Islet precursor cell (in vitro differentiated cells): ENCODE results near the gene OXSR1.
"Not testable (repeated sequence)": the region's sequence is repeated elsewhere in the genome, so short reads cannot be mapped to it uniquely, and the experiment has no call there.

Experiments
- DNase-seq: peaks from one replicate; pipeline ENCODE4 v3.0.0-alpha.2; 2018

OXSR1 gene

DNA sequence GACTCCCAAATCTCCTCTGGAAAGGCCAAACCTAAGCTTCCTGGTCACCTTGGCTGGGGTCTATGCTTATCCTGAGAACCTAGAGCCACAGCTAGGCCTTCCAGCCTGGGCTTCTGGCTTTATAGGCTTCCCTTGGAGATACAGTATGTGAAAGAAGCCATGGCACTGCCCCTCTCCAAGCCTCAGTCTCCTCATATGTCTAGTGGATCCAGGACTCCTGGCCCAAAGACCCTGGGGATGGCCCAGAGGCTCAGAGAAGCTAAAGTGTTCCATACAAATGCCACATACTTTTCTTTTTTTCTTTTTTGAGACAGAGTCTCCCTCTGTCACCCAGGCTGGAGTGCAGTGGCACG lies 37.1 kb upstream of the OXSR1 start:
- DNase-seq = peak; percentile 25

DNA sequence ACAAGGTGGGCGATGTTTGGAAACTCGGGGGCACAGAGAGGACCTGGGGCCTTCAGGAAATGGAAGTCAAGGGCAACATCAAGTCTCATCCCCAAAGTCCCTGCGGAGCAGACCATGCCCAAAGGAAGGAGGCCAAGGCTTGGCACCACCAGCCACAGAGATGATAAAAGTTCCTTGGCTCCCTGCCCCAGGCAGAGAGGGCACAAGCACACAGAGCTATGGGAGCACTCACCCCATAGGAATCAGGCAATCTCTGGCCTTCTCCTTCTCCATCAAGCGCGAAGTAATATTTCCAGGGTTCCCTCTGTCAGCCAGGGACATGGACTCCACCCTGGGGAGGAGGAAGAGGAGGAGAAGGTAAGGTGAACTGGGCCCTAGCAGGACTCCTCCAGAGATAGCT lies 36.3 kb upstream of the OXSR1 start:
- DNase-seq = peak; percentile 22

DNA sequence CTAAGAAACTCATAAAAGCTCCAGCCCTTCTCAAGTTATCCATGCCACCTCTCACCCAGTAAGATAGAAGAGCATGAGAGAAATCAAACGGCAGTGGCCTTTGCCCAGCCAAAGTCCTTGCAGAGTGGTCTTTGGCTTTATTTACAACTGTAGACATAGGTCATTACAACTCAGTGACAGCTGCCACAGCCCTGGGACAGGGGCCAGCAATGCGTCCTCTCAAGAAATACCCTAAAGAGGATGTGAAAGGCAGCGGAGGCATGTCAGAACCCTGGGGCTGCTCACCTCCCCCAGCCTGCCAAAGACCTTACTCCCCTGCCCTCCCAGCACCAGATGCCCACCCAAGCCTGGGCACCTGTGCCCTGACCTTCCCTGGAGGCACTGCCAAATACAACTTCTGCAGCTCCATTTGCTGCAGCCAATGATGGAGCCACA lies 34.7 kb upstream of the OXSR1 start:
- peak; percentile 12 for DNase-seq

DNA sequence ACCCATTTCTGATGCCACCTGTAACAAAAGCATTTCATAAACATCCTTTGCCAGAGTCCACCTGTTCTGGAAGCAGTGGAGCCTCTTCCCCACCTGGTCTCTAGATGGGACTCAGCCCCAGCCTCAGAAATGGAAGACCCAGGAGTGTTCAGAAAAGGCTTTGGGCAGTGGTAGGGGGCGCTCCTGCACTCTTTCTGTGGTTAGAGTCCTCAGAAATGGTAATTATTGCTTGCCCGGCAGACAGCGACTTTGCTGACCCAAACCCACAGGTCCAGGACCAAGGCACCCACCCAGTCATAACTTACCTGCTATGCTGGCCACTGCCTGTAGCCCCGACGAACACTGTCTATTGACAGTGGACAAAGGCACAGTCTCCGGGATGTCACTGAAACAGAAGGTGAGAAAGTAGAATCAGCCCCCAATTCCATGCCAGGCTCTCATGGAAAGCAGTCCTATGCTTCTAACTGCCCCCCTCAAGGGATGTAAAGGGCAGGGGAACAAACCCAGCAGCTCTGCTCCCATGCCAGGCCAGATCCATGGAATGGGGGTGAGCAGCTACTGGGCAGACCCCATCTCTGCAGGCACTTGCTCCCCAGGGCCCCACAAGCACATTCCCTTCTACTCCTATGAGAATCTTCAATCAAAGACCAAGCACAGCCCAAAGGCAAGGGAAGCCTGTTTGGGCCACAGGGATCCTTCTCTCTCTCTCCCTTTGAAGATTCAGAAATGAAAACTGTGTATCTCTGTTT lies 33.5 kb upstream of the OXSR1 start:
- DNase-seq = no peak

GRCh38 chr3:38133209-38133556 lies 32.2 kb upstream of the OXSR1 start:
- no peak for DNase-seq

DNA sequence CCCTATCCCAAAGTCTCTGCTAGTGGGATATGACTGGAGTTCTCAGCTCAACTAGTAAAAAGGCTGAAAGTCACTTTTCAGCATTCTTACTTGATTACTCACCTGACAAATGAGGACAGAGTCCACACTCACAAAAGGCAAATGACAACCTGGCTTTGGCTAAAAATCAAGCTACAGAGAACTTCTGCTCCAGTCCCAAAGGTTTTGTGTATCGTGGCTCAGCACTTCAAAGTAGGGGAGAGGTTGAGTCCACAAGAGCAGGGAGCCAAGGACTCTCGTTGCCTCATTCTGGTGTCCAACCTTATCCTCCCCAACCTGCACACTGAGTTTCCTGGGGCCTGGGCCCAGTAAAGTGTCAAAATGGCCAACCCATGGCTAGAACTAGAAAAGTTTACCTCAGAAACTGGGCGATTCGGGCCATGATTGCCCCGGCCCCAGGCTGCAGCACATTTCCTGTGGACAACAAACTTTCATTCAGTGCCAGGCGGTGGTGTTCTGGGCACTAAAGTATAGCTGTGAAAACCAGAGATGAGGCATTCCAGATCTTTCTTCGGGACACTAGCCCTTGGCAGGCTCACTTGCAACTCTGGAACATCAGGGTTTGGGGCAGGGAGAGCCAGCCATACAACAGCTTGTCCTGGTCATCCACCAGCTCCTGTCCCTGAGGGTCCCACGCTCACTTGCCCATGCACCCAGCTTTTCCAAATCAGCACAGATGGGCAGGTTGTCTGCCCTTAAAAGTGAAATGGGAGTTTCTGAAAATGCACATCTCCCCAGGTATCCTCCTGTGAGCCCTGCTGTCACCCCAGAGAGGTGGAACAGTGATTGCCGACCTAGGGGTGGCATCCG lies 31.6 kb upstream of the OXSR1 start:
- peak; percentile 75 for DNase-seq

- DNase-seq = not testable (repeated sequence)
Measured at GRCh38 chr3:38134517-38135143, 30.7 kb upstream of the OXSR1 start.

GRCh38 chr3:38135621-38136277 lies 29.6 kb upstream of the OXSR1 start:
- peak; percentile 43 for DNase-seq

GRCh38 chr3:38136393-38136776 lies 29.0 kb upstream of the OXSR1 start:
- DNase-seq = peak; percentile 67

DNA sequence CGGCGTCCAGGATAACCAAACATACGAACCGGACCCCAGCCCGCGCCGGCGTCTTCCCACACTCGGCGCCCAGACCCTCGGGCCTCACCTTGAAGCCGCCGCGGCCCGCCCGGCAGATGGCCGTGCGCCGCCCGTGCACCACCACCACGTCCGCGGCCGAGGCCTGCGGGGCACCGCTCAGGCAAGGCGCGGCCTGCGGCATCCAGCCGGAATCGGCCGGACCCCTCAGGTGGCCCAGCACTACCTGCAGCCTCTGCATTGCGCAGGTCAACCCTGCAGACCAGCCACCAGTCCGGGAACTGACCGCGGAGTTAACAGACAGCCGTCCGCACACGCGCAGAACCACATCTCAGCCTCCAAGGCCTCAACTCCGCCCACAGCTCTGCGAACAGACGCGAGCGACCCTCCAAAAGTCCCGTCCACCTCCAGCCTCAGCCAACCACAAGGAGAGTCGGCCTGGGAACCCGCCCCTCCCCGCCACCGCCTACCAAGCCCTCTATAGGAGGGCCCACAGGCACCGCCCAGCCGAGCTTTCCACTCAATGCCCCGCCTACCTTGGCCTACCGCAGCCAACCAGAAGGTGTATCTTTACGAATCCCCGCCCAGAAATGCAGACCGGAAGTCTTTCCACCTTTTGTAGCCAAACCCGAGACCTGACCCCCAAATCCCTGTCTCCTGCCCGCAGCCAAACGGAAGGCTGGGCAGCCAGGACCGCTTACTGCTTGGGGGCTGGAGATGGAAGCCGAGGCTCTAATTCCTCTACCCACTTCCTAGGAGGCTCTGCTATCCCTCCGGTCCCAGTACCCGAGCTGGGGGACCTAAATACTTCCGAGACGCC lies 28.3 kb upstream of the OXSR1 start, which contains the start of gene ACAA1:
Gene ACAA1 (minus strand): TSS at position 351 of the 838 bp plus-strand sequence. CDS start 92 bp downstream, at position 259.
- peak; percentile 100 for DNase-seq

DNA sequence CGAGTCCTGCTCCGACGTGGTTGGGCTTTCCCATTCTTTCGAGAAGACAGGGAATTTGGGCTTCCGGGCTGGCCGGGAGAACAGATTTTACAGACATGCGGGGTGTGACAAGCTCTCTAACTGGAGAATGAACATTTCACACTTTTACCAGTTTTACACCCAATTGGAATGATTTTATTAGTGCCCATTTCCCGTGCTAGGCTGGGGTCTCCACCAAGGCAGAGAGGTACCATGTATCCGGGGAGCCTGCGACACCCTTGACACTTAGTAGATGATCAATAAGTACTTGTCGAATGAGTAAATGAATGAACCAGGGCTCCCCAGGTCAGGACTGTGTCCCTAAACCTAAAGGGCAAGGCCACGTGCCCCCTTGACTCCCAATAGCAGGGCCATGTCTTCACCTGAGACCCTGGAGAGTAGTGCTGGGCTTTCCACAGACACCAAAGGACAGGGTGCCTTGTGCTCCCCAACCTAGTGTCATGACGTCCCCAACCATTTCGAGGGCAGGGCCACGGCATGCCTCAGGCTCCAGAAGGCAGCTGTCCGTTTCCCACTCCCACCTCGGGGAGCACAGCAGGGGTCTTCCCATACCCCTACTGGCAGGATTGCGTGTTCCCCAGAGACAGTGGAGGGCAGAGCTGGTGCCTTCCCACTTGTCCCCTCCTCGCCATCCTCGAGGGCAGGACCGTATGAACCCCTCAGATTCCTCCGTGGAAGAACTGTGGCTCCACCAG lies 27.6 kb upstream of the OXSR1 start:
- no peak for DNase-seq

- peak; percentile 86 for DNase-seq
Measured at GRCh38 chr3:38138349-38139190, 26.8 kb upstream of the OXSR1 start, which contains the start of gene MYD88. Gene MYD88, plus strand, starts transcription at chr3:38138661. Its CDS starts 40 bp downstream, at chr3:38138701.

DNA sequence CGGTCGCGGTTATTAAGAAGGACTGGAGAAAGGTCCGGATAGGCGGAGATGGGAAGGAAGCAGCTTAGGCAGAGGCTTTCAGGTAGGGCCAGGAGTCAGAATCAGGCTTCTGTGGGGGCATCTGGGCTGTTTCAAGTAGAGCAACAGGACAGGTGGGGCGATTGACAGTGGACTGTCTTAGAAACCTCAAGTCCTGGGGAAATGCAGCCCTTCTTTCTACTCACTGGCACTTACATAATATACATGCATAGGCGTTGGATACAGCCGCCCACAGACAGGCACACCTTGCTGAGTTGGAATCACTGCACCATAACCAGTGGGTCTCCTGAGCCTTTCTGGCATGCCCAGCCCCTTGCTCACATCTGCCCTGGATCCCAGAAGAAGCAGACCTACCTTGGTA lies 26.1 kb upstream of the OXSR1 start:
- DNase-seq = no peak

DNA sequence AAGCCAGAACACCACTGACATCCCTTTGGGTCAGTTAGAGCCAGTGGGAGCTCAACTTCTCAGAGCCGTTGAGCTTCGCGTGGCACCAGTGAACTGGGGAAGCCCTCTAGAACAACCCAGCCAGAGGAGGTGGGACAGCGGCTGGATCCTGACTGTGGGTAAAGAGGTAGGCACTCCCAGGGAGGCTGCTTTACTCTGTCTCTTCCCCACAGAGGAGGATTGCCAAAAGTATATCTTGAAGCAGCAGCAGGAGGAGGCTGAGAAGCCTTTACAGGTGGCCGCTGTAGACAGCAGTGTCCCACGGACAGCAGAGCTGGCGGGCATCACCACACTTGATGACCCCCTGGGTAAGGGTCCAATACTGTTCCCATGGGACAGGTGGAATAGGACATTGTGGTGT lies 25.7 kb upstream of the OXSR1 start:
- DNase-seq = peak; percentile 42

GRCh38 chr3:38140326-38141172 lies 24.8 kb upstream of the OXSR1 start:
- DNase-seq = peak; percentile 59

DNA sequence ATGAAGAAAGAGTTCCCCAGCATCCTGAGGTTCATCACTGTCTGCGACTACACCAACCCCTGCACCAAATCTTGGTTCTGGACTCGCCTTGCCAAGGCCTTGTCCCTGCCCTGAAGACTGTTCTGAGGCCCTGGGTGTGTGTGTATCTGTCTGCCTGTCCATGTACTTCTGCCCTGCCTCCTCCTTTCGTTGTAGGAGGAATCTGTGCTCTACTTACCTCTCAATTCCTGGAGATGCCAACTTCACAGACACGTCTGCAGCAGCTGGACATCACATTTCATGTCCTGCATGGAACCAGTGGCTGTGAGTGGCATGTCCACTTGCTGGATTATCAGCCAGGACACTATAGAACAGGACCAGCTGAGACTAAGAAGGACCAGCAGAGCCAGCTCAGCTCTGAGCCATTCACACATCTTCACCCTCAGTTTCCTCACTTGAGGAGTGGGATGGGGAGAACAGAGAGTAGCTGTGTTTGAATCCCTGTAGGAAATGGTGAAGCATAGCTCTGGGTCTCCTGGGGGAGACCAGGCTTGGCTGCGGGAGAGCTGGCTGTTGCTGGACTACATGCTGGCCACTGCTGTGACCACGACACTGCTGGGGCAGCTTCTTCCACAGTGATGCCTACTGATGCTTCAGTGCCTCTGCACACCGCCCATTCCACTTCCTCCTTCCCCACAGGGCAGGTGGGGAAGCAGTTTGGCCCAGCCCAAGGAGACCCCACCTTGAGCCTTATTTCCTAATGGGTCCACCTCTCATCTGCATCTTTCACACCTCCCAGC lies 24.0 kb upstream of the OXSR1 start:
- DNase-seq = peak; percentile 29

GRCh38 chr3:38141952-38142273 lies 23.4 kb upstream of the OXSR1 start:
- peak; percentile 67 for DNase-seq

- DNase-seq = peak; percentile 33
Measured at GRCh38 chr3:38142959-38143358, 22.4 kb upstream of the OXSR1 start.

DNA sequence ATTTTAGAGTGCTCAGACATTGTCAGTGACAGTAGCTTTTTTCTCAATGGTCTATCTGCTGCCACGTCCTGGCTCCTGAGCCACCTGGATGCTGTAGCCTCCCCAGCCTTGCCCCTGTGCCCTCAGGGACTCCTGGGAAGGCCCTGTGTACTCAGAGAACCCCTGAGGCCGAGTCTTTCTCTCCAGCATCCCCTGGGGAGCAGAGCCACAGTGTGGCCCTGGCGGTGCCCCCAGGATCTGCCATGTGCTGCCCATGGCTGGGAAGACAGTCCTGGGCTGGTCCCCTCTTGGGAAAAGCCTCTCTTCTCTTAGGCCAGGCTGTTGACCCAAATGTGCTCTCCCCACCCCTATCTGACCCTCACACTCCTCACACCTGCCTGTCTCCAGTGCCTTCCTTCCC lies 21.8 kb upstream of the OXSR1 start:
- peak; percentile 46 for DNase-seq
